Calu3 (cell line): ENCODE data around the gene VDR. TPM values are rescaled to one million over a fixed set of nuclear protein-coding genes. Genes with fewer than 3 reads are reported as not detected.
A peak's percentile ranks its signal among the peaks of the same experiment; 100 is the strongest.

ENCODE experiments used
- BruUV-seq: library from RNA; stranded (reverse); fragments of 400-500 nt; replicated peaks from 2 replicates; lab custom pipeline; 2021; lab: Mats Ljungman, UMichigan
- CTCF ChIA-PET: fragments of 300-600 bp; sonication (Branson Sonifier 250); formaldehyde crosslinking; loops from one replicate; lab custom pipeline; 2022; ENCODE audit warnings: antibody characterized with exemption; lab: Charles Lee
- DNase-seq: peaks from one replicate; pipeline ENCODE4 v3.0.0; 2022
- H3K27ac Mint-ChIP-seq: one replicate; pipeline ENCODE4 v1.8.0; 2022; ENCODE audit warnings: mixed read lengths; ENCODE audit not compliant: unreplicated experiment
- H3K27me3 Mint-ChIP-seq: one replicate; pipeline ENCODE4 v1.8.0; 2022; ENCODE audit warnings: mixed read lengths; ENCODE audit not compliant: unreplicated experiment
- H3K36me3 Mint-ChIP-seq: one replicate; pipeline ENCODE4 v1.8.0; 2022; ENCODE audit warnings: mild to moderate bottlenecking, moderate library complexity, mixed read lengths; ENCODE audit not compliant: insufficient read depth, unreplicated experiment
- H3K4me1 Mint-ChIP-seq: one replicate; pipeline ENCODE4 v1.8.0; 2022; ENCODE audit warnings: mild to moderate bottlenecking, low read depth, mixed read lengths; ENCODE audit not compliant: unreplicated experiment
- H3K4me3 Mint-ChIP-seq: one replicate; pipeline ENCODE4 v1.8.0; 2022; ENCODE audit warnings: mild to moderate bottlenecking, low read depth, moderate library complexity, mixed read lengths; ENCODE audit not compliant: unreplicated experiment
- H3K9me3 Mint-ChIP-seq: one replicate; pipeline ENCODE4 v1.8.0; 2022; ENCODE audit warnings: low read depth, mixed read lengths; ENCODE audit not compliant: unreplicated experiment
- CTCF ChIP-seq: fragments of 200-600 bp; IDR thresholded peaks from one replicate; pipeline ENCODE4 v1.8.0; 2022; ENCODE audit warnings: antibody characterized with exemption; ENCODE audit not compliant: unreplicated experiment
- intact Hi-C: fragments of 100-400 bp; cut with micrococcal nuclease; formaldehyde crosslinking; loops from one replicate; pipeline ENCODE4 v1.10.0; 2022; ENCODE audit not compliant: unreplicated experiment
- total RNA-seq: library from RNA; stranded (reverse); gene quantifications from 2 replicates; pipeline ENCODE4 v1.2.3, GENCODE V29; 2022

The VDR gene
- total RNA-seq, 1 experiment from 2014 or later: 10.1 TPM

DNA sequence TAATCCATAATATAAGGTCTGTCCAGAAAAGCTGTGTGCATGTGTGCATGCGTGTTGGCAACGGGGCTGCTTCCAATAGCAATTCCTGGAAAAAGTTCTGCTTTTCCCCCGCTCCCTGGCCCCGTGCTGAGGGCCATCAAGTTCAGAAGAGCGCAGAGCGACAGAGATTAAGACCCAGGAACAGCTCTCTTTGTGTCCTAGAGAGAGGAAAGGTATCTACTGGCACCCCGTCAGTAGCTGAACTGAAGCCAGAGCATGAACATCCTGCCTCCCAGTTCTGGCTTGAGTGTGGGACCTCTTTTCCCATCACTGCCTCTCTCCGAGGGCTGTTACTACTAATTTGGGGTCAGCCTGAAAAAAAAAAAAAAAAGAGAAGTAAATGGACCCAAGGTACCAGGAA is 100.6 kb downstream of the VDR start:
- Mint-ChIP-seq H3K27me3 (no peaks in the 10 kb centered on the region), H3K4me3 (no peak overlapping the region), H3K4me1 (peaks cover 29% of the 10 kb centered on the region), H3K36me3 (no peaks in the 10 kb centered on the region), H3K9me3 (no peaks in the 10 kb centered on the region), H3K27ac (no peak overlapping the region)
- CTCF ChIA-PET: interaction anchor here (0.5 kb wide), 1 partner anchor 1179 kb away, joined by 4 read pairs; no protein-coding TSS in a partner anchor
- no TSS peak for BruUV-seq
- intact Hi-C loops: no loop called here
- no peak for TF ChIP-seq CTCF
- DNase-seq: no peak

- CTCF ChIA-PET: no interaction called here
- BruUV-seq: no TSS peak
- DNase-seq: no peak
- TF ChIP-seq CTCF: no peak
- Mint-ChIP-seq H3K4me1 (peaks cover 21% of the 10 kb centered on the region), H3K27me3 (no peaks in the 10 kb centered on the region), H3K36me3 (no peaks in the 10 kb centered on the region), H3K9me3 (no peaks in the 10 kb centered on the region), H3K27ac (no peak overlapping the region), H3K4me3 (no peak overlapping the region)
- intact Hi-C loops: no loop called here
These were observed 101.5 kb downstream of the VDR start for GRCh38 chr12:47803191-47803875.

DNA sequence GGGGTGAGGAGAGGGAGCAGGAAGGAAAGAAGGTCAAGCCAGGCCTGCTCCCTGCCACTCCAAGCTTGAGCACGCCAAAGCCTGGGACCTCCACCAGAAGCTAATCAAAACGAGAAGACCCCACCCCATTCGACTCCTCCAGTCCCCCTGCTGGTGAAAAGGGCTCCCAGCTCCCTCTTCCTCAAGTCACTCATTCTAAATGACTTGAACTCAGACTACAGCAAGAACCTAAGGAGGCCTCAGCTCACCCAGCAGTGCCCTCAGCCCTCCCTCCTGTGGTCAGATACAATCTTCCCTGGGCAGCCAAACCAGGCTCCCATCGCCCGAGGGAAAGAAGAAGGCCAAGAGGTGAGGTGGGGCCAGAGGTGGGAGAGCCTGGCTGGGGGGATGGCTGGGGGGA is 102.5 kb downstream of the VDR start:
- no peaks in the 10 kb centered on the region for H3K36me3 Mint-ChIP-seq
- no peak for TF ChIP-seq CTCF
- CTCF ChIA-PET: interaction anchor here (0.9 to 4.4 kb wide), 4 partner anchors 12 to 36 kb away, joined by 3 to 22 read pairs (median 4); no protein-coding TSS in a partner anchor
- H3K27me3 Mint-ChIP-seq: no peaks in the 10 kb centered on the region
- intact Hi-C loops: no loop called here
- BruUV-seq: no TSS peak
- H3K27ac Mint-ChIP-seq: no peak overlapping the region
- peaks cover 20% of the 10 kb centered on the region for H3K4me1 Mint-ChIP-seq
- peak overlapping the region; percentile 44 for H3K4me3 Mint-ChIP-seq
- H3K9me3 Mint-ChIP-seq: no peaks in the 10 kb centered on the region
- no peak for DNase-seq

DNA sequence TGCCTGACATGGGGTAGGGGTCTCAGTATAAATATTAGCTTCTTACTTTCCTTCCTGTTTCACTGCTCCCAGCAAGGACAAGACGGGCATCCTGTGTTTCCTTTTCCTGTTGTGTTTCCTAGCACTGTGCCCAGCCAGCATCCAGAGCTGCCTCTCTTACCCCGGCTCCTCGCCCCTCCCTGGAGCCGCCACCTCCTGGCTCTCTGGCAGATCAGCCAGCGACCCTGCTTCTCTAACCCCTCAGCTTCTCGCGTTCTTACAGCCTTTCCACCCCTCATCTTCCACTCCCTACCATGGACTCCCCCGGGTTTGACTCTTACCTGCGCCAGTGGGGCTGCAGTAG is 102.9 kb downstream of the VDR start:
- H3K27ac Mint-ChIP-seq: no peak overlapping the region
- no peak for DNase-seq
- H3K9me3 Mint-ChIP-seq: no peaks in the 10 kb centered on the region
- CTCF ChIA-PET: interaction anchor here (0.8 to 4.4 kb wide), 5 partner anchors 12 to 103 kb away, joined by 3 to 22 read pairs (median 3); partner anchors contain the start of gene VDR
- H3K4me3 Mint-ChIP-seq: peak overlapping the region; percentile 44
- H3K27me3 Mint-ChIP-seq: no peaks in the 10 kb centered on the region
- no peak for TF ChIP-seq CTCF
- intact Hi-C loops: loop anchor here (1.0 kb wide), 1 partner anchor 35 kb away; no protein-coding TSS in a partner anchor
- no TSS peak for BruUV-seq
- no peaks in the 10 kb centered on the region for H3K36me3 Mint-ChIP-seq
- peaks cover 20% of the 10 kb centered on the region for H3K4me1 Mint-ChIP-seq
